ENCODE data around the gene CLCN3.
"Not testable (repeated sequence)": the region's sequence is repeated elsewhere in the genome, so short reads cannot be mapped to it uniquely, and the experiment has no call there.

CLCN3 gene

GRCh38 chr4:169618286-169618685, 2.1 kb upstream of the CLCN3 start:
- DNase-seq, result no peak

GRCh38 chr4:169618986-169619385, 1.4 kb upstream of the CLCN3 start:
- DNase-seq, result no peak

DNA sequence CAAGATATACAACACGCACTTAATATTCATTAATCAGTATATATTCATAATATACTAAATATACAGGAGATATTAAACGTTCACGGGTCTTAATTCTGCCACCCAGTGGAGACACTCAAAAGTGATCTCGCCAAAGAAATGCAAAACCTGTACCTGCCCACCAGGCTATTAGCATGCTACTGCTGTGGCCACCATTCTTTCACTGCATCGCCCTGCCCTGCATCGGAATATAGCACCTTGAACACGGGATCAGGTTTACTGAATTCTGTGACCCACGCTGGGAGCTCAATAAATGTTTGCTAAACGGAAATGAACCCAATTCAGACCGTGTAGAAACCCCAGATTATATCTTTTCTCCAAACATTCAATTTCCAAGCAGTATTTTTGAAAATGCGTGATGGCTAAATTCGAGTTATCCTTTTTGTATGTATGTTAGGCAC, 840 bp upstream of the CLCN3 start:
- peak; percentile 72 for DNase-seq

DNA sequence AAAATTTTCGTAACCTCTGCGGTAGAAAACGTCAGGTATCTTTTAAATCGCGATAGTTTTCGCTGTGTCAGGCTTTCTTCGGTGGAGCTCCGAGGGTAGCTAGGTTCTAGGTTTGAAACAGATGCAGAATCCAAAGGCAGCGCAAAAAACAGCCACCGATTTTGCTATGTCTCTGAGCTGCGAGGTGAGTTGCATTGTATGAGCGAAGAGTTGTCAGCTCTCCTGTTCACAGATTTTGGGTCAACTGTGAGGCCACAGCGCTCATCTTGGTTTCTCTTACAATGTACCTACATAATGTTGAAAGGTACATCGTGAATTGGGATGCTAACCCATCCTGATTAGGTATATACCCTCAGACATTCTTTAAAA, 486 bp downstream of the CLCN3 start:
- peak; percentile 66 for DNase-seq

- no peak for DNase-seq
These were observed 1.5 kb downstream of the CLCN3 start for GRCh38 chr4:169621731-169622492.

- DNase-seq, result no peak
These were observed 2.2 kb downstream of the CLCN3 start for GRCh38 chr4:169622566-169622965.

DNA sequence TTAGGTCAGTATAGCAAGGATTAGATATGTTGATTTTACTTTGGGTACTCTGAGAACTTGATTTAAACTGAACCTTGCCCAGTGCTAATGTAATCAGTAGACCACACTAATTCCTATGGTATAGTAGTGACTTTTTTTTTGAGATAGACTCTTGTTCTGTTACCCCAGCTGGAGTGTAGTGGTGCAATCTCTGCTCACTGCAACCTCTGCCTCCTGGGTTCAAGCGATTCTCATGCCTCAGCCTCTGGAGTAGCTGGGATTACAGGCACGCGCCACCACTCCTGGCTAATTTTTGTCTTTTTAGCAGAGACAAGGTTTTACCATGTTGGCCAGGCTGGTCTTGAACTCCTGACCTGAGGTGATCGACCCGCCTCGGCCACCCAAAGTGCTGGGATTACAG, 3.6 kb downstream of the CLCN3 start:
- not testable (repeated sequence) for DNase-seq

GRCh38 chr4:169625886-169626285, 5.5 kb downstream of the CLCN3 start:
- DNase-seq, result no peak

DNA sequence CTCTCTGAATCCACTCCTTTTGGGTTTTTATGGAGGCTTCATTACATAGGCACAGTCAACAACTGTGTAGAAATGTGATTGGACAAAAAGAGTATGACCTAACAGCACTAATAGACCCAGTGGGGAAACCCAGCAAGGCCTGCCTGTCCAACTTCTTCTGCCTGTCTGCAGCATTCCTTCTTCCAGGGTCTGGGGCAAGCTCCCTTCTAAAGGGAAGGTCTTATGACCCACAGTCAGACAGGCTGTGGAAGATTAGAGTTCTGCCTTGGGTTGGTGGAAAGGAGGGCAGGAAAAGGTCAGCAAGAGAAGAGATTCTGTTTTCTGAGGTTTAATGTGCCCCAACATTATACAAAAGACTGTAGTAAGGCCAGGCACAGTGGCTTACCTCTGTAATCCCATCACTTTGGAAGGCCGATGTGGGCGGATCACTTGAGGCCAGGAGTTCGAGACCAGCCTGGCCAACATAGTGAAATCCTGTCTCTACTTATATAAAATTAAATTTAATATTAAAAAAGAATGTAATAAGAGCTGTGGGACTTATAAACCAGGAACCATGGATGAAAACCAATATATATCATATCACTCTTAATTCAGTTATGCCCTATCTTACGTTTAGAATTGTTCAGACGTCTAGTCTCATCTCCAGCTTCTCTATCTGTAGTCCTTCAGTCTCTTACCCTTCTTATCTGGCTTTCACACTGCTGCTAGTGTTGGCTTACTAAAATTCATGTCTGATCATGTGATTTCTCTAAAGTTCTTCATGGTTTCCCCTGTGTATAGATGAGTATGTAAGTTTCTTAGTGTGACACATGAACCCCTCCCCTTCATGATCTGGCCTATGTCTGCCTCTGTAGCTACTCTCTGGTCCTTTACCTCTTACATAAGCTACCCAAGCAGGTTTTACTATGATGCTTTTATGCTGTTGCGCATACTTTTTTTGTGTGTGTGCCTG, 6.2 kb downstream of the CLCN3 start:
- DNase-seq, result no peak

- no peak for DNase-seq
These were observed 6.9 kb downstream of the CLCN3 start for GRCh38 chr4:169627307-169627706.

- DNase-seq, result no peak
These were observed 8.2 kb downstream of the CLCN3 start for GRCh38 chr4:169628579-169628978.

DNA sequence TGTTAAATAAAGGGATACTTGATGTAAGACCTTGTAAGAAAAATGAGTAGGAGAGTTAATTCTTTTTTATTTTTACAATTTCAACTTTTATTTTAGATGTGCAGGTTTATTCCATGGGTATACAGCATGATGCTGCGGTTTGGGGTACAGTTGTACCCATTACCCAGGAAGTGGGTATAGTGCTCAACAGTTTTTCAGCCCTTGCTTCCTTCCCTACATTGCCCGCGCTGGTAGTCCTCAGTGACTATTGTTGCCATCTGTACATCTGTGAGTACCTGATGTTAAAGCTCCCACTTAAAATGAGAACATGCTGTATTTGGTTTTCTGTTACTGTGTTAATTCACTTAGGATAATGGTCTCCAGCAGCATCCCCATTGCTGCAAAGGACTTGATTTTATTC, 9.7 kb downstream of the CLCN3 start:
- DNase-seq, result no peak

GRCh38 chr4:169632896-169633295, 12.5 kb downstream of the CLCN3 start:
- DNase-seq, result no peak

DNA sequence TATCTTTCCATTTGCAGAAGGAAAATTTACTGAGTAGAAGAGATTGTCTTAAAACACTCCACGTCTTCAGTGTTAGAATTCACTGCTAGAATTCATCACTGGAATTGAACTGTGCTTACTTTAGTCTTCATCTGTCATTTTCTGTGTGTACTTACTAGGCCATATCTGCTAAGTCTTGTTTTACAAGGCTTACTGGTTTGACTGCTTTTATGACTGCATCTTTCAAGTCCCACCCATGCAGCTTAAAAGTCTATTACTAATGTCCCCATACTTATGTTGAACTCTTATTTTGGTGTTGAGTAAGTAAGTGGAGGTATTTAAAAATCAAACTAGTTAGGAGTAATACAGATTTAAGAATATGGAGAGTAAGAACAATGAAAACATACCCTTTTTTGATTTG, 14.6 kb downstream of the CLCN3 start:
- no peak for DNase-seq

DNA sequence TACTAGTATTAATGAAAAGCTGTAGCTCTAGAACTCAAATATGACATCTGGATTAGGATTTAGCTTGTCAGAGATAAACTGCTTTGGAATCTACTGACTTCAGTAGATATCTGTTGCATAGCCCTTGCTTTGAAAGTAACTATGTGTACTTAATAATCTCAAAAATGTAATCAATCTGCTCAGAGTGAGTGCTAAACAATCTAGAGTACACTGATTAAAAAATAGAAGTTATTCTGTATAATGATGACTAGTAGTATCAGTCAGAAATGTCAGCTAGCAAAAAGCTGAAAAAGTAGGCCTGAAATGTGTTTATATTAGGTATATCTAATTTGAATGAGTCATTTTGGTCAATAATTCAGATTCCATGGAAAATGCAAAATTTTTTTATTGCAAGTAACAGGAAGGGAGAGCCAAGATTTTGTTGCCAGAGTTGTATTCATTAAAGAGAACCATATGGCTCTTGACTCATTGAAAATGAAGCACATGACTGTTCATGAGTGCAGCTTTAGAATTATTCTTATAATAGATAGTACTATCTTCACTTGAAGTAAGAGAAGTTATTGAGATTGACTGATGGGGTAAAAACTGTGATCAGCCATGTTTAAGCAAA, 20.0 kb downstream of the CLCN3 start:
- DNase-seq, result no peak

- no peak for DNase-seq
These were observed 24.4 kb downstream of the CLCN3 start for GRCh38 chr4:169644802-169645201.

GRCh38 chr4:169645627-169646026, 25.2 kb downstream of the CLCN3 start:
- DNase-seq, result no peak

GRCh38 chr4:169649545-169650226, 29.3 kb downstream of the CLCN3 start:
- no peak for DNase-seq

DNA sequence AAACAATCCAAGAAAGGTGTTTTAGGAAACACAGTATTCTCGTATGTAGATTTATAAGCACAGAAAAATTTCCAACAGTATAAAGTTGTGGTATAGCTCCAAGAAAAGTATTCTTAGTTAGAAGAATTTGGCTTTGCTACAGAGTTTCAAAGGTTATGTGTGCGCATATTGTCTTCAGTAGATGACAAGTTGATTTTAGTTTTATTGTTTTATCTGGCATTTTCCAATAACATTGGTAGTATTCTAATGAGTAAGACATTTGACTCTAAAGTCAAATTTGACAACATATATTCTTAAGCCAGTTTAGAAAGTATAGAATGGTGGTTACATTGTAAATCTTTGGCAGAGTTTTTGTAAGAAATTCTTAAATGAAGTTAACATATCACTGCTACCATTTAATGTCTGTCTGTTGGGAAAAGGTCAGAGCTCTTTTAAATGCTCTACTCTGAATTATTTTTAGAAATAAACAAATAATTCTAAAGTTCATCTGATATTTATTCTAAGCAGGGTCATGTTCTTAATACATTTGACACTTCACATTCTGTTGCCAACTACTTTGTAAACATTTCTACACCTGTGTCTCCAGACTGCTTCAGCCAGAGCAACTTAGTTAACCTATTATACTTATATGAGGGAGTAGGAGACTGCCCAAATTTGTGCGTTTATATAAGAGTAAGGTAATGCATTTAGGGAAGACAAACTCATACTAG, 30.0 kb downstream of the CLCN3 start:
- DNase-seq, result no peak

GRCh38 chr4:169652535-169652934, 32.2 kb downstream of the CLCN3 start:
- no peak for DNase-seq

- DNase-seq, result no peak
These were observed 35.0 kb downstream of the CLCN3 start for GRCh38 chr4:169655401-169655800.

DNA sequence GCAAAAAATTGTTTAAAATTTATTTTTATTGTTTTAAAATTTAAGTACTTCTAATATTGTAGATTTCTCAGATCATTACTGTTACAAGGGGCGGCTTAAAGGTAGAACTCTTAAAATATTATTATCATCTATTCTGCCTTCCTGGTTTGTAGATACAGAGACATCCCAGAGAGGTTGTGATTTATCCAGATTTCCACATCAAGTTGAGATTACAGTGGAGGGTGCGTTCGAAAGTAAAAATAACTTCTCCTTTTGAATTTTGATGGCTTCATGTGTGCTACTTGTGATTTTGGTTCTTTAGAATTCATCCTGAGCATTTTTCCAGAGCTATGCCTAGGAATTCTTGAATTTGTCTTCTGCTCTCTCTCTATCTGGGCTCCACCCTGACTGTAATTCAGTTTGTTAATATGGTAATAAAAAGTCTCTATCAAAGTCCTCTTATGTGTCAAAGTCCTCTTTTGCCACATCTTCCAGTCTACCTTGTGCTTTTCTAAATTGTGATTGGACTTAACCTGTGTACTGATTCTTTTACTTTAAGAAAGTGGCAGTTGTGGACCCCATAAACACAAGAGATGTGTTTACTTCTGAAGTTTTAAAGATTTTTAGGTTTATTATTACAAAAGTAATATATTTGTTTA, 37.2 kb downstream of the CLCN3 start:
- DNase-seq, result no peak

Measured in activated CD8-positive, alpha-beta memory T cell treated with anti-CD3 and anti-CD28 coated beads for 24 hours (primary cell).